Measurements from ENCODE around the gene SLC30A7.
"Not testable (repeated sequence)": the region's sequence is repeated elsewhere in the genome, so short reads cannot be mapped to it uniquely, and the experiment has no call there.

Gene SLC30A7, protein sequence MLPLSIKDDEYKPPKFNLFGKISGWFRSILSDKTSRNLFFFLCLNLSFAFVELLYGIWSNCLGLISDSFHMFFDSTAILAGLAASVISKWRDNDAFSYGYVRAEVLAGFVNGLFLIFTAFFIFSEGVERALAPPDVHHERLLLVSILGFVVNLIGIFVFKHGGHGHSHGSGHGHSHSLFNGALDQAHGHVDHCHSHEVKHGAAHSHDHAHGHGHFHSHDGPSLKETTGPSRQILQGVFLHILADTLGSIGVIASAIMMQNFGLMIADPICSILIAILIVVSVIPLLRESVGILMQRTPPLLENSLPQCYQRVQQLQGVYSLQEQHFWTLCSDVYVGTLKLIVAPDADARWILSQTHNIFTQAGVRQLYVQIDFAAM

GRCh38 chr1:100895540-100896480 is at the start of gene SLC30A7:
Gene SLC30A7 (plus strand): TSS chr1:100896090. CDS start chr1:100896263, 173 bp downstream.
- Mint-ChIP-seq H3K4me1 (peaks cover 44% of the 10 kb centered on the region), H3K27me3 (no peaks in the 10 kb centered on the region), H3K4me3 (peak within 1 kb of the TSS; percentile 99), H3K9me3 (peaks cover 6 to 7% of the 10 kb centered on the region in 2 donors), H3K27ac (peak within 1 kb of the TSS; percentile 99 to 100)
- DNase-seq (peak; percentile 94 to 95), ATAC-seq (peak; percentile 85)

- H3K27ac Mint-ChIP-seq: no peak overlapping the region
- DNase-seq (no peak), ATAC-seq (no peak)
- H3K4me3 Mint-ChIP-seq: no peak overlapping the region
- peaks cover 0 to 4% of the 10 kb centered on the region in 2 donors for H3K9me3 Mint-ChIP-seq
- no peaks in the 10 kb centered on the region for H3K4me1 Mint-ChIP-seq
- H3K27me3 Mint-ChIP-seq: peaks cover 31% of the 10 kb centered on the region
Observed at GRCh38 chr1:100847361-100848082, 48.4 kb upstream of the SLC30A7 start.

GRCh38 chr1:100851726-100852125 is 44.2 kb upstream of the SLC30A7 start:
- H3K27ac Mint-ChIP-seq: no peak overlapping the region
- H3K27me3 Mint-ChIP-seq: peaks cover 20% of the 10 kb centered on the region
- no peak overlapping the region for H3K4me3 Mint-ChIP-seq
- DNase-seq: no peak
- ATAC-seq: no peak
- no peaks in the 10 kb centered on the region for H3K4me1 Mint-ChIP-seq
- no peaks in the 10 kb centered on the region for H3K9me3 Mint-ChIP-seq

- ATAC-seq: no peak
- no peak overlapping the region for H3K4me3 Mint-ChIP-seq
- DNase-seq: no peak
- H3K4me1 Mint-ChIP-seq: no peaks in the 10 kb centered on the region
- H3K27ac Mint-ChIP-seq: no peak overlapping the region
- peaks cover 17% of the 10 kb centered on the region for H3K27me3 Mint-ChIP-seq
- H3K9me3 Mint-ChIP-seq: no peaks in the 10 kb centered on the region
Observed at GRCh38 chr1:100852976-100853375, 42.9 kb upstream of the SLC30A7 start.

DNA sequence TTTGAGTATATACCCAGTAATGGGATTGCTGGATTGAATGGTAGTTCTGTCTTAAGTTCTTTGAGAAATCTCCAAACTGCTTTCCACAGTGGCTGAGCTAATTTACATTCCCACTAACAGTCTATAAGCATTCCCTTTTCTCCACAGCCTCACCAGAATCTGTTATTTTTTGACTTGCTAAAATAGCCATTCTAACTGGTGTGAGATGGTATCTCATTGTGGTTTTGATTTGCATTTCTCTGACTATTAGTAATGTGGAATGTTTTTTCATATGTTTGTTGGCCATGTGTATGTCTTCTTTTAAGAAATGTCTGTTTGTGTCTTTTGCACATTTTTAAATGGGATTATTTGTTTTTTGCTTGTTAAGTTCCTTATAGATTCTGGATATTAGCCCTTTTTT is 40.8 kb upstream of the SLC30A7 start:
- not testable (repeated sequence) for H3K9me3 Mint-ChIP-seq, H3K4me3 Mint-ChIP-seq, DNase-seq, ATAC-seq, H3K27ac Mint-ChIP-seq, H3K27me3 Mint-ChIP-seq, H3K4me1 Mint-ChIP-seq

DNA sequence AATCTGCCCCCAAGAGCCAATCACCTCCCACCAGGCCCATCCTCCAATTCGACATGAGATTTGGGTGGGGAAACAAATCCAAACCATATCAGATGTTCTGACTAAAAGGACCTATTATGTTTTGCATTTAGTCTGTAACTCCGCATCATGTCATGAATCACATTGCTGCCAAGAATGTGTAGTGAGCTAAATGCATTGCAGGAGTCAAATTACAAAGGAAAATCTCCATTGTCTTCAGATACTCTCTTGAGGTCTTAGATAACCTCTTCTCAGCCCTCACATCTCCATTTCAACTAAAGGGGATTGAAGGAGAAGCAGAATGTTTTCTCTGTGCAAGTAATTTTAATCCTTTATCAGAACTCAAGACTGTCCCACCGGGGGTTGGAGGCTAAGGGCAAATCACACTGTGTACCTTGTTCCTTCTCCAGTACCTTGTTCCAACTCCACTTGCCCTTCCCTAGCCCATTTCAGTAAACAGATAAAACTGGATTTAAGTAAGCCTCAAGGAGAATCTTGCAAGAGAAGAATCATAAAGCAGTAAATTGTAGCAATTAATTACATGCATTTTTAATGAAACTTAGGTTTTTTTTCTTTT is 35.4 kb upstream of the SLC30A7 start:
- DNase-seq (no peak), ATAC-seq (no peak)
- Mint-ChIP-seq H3K27ac (no peak overlapping the region), H3K27me3 (no peaks in the 10 kb centered on the region), H3K9me3 (no peaks in the 10 kb centered on the region), H3K4me3 (no peak overlapping the region), H3K4me1 (no peaks in the 10 kb centered on the region)

DNA sequence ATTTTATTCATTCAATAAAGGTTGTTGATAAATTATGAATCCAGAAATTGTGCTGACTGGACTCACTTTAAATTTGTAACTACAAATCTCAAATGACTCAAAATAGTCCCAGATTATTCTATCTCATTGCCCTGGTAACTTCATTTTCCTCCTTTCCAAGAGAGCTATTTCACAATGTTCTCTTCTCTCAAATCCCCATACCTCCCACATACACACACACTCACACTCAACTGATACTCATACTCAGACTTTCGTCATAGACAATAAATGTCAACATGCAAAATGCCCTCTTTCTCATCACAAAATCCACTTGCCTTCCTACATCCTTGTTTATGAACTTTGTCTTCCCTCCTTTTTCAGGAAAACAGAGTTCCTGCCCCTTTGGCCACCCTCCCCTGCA is 34.5 kb upstream of the SLC30A7 start:
- Mint-ChIP-seq H3K9me3 (no peaks in the 10 kb centered on the region), H3K4me1 (no peaks in the 10 kb centered on the region), H3K27me3 (no peaks in the 10 kb centered on the region), H3K4me3 (no peak overlapping the region), H3K27ac (no peak overlapping the region)
- DNase-seq (no peak), ATAC-seq (no peak)

GRCh38 chr1:100862591-100862990 is 33.3 kb upstream of the SLC30A7 start:
- H3K9me3 Mint-ChIP-seq: no peaks in the 10 kb centered on the region
- ATAC-seq: no peak
- no peaks in the 10 kb centered on the region for H3K27me3 Mint-ChIP-seq
- no peak overlapping the region for H3K27ac Mint-ChIP-seq
- DNase-seq: no peak
- H3K4me3 Mint-ChIP-seq: no peak overlapping the region
- no peaks in the 10 kb centered on the region for H3K4me1 Mint-ChIP-seq

DNA sequence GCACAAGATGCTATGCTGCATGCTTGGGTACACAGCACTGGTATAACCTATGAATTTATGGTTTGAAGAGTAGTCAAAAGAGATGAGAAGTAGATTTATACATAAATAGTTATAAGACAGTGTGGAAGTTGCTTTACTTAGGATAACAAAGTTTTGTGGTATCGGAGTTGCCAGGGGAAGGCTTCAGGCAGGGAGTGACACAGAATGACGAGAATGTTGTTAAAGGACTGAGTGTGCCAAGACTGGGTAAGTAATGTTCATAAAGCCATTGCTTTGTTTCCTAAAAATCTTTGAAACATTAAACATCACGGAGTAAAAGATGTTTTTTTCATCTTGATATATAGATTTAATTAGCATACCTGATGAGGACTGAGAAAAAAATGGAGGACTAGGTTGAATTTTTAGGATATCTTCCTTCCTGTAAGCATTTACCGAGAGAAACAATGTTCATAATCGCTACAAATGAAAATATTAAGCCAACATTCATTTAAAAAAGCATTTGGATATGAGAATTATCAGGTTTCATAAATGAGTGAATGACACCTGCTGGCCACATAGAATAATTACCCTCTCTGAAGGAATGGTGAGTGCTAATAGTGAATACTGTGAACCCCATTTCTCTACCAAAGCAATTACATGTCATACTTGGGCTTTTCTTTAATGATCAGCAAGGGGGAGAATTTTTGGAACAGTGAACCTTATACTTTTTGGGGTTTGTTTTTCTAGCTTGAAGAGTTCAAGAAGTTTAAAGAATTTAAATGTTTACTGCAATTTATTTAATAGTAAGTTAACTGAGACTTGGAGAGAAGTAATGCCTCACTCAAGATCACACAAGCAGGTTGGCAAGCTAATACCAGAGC is 29.6 kb upstream of the SLC30A7 start:
- DNase-seq (no peak), ATAC-seq (peak; percentile 58)
- Mint-ChIP-seq H3K27me3 (no peaks in the 10 kb centered on the region), H3K9me3 (no peaks in the 10 kb centered on the region), H3K4me1 (peaks cover 6% of the 10 kb centered on the region), H3K27ac (no peak overlapping the region), H3K4me3 (no peak overlapping the region)

DNA sequence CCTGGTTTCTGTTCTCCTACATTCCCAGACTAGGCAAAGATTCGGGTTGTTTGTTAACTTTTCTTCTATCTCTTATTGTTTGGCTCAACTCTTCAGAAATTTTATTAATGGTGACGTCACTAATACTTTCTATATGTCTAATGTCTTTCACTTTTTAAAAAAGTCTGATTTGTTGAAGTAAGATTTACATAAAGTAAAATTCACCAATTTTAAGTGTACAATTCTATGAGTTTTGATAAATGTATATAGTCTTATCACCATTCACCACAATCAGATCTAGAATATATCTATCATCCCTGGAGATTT is 29.0 kb upstream of the SLC30A7 start:
- DNase-seq: no peak
- no peak for ATAC-seq
- Mint-ChIP-seq H3K4me1 (peaks cover 6% of the 10 kb centered on the region), H3K27me3 (no peaks in the 10 kb centered on the region), H3K27ac (no peak overlapping the region), H3K9me3 (no peaks in the 10 kb centered on the region), H3K4me3 (no peak overlapping the region)

DNA sequence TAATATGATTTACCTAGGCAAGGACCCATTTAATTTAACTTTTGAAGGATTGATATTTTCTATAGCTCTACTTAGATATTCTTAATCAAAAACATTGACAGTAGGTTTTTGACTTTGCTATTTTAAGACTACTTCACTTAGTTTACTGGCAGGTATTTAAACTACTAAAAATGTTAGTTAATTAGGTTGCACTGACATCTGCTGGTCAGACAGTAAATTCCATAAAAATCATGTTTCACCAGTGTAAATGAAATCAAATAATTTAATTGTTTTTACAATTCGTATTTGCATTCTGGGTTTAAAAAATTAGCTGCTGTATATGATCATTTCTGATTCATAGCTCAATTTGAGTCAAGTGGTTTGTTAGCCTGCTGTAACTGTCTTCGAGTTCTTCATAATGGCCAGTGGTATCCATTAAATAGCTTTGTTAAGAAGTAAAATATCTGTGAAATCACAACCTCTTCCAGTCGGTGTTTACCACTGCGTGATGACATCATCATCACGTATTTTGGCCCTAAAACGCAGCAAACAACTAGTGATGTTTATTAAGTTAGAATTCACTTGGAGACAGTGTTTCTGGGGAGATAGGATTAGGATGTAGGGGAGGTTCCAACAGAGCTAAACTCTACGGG is 27.4 kb upstream of the SLC30A7 start:
- ATAC-seq (no peak), DNase-seq (no peak)
- no peaks in the 10 kb centered on the region for H3K9me3 Mint-ChIP-seq

GRCh38 chr1:100869996-100870395 is 25.9 kb upstream of the SLC30A7 start:
- ATAC-seq: no peak
- Mint-ChIP-seq H3K27ac (no peak overlapping the region), H3K4me3 (no peak overlapping the region), H3K9me3 (no peaks in the 10 kb centered on the region), H3K27me3 (no peaks in the 10 kb centered on the region), H3K4me1 (peaks cover 6% of the 10 kb centered on the region)
- DNase-seq: no peak

More for the DNA sequence above, 27.4 kb upstream of the SLC30A7 start:
- H3K27ac Mint-ChIP-seq: no peak overlapping the region
- no peaks in the 10 kb centered on the region for H3K27me3 Mint-ChIP-seq
- no peak overlapping the region for H3K4me3 Mint-ChIP-seq
- H3K4me1 Mint-ChIP-seq: peaks cover 6% of the 10 kb centered on the region

GRCh38 chr1:100874433-100874832 is 21.5 kb upstream of the SLC30A7 start:
- Mint-ChIP-seq H3K27ac (no peak overlapping the region), H3K9me3 (no peaks in the 10 kb centered on the region), H3K4me1 (peaks cover 9% of the 10 kb centered on the region)

GRCh38 chr1:100875228-100875627 is 20.7 kb upstream of the SLC30A7 start:
- Mint-ChIP-seq H3K4me1 (peaks cover 14% of the 10 kb centered on the region), H3K4me3 (no peak overlapping the region), H3K27me3 (no peaks in the 10 kb centered on the region), H3K9me3 (no peaks in the 10 kb centered on the region), H3K27ac (no peak overlapping the region)
- ATAC-seq: no peak
- DNase-seq: no peak

More at GRCh38 chr1:100874433-100874832, 21.5 kb upstream of the SLC30A7 start:
- Mint-ChIP-seq H3K4me3 (no peak overlapping the region), H3K27me3 (no peaks in the 10 kb centered on the region)
- DNase-seq (no peak), ATAC-seq (no peak)
